Astrocyte (in vitro differentiated cells and primary cell): ENCODE data around the gene KCNE5. TPM values are rescaled to one million over a fixed set of nuclear protein-coding genes. Genes with fewer than 3 reads are reported as not detected.

Experiments
- total RNA-seq: library from RNA; stranded (reverse); gene quantifications from 2 replicates; pipeline ENCODE4 v1.2.1, GENCODE V29; 2021

The KCNE5 gene
- total RNA-seq, 1 donor from 2014 or later, result 1.3 TPM

Other genes starting within 250 kb of the KCNE5 start
- gene GUCY2F, start 143.1 kb downstream of the KCNE5 start, total RNA-seq, result not detected in 2 replicates
- gene NXT2, start 88.3 kb downstream of the KCNE5 start, total RNA-seq, result 3.9 and 4.2 TPM in 2 replicates
- 84.5 and 99.4 TPM in 2 replicates for gene ACSL4, start 108.1 kb upstream of the KCNE5 start, total RNA-seq